Left forelimb (tissue), 1 donor: ENCODE data around the gene NUS1.
"Not testable (repeated sequence)": the region's sequence is repeated elsewhere in the genome, so short reads cannot be mapped to it uniquely, and the experiment has no call there.

Experiments used
- DNase-seq: peaks from one replicate; pipeline ENCODE4 v3.0.0-alpha.2; 2018; ENCODE audit warnings: low spot score

Gene NUS1

GRCh38 chr6:117674991-117675657 is at the start of gene NUS1:
NUS1 (plus strand) TSS chr6:117675469; CDS start chr6:117675671, 202 bp downstream.
- DNase-seq, result peak; percentile 99

GRCh38 chr6:117627533-117627932 is 47.7 kb upstream of the NUS1 start:
- DNase-seq, result no peak

GRCh38 chr6:117629119-117629660 is 46.1 kb upstream of the NUS1 start:
- no peak for DNase-seq

DNA sequence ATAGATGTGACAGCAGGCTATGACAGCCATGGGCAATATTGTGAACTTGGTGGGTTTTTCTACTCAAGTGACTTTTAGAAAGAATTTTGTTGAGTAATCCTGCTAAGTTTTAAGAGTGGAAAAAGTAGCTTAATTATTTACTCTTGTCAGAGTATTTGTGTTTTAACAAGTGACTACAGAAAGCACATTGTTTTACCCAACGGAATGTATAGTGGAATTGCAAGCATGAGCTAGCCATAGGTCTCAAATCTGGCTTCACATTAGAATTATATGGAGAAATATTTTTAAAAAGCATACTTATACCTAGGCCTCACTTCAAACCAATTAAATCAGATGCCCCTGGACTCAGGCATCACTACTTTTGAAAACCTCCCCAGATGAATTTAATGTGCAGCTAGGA is 37.5 kb upstream of the NUS1 start:
- no peak for DNase-seq

DNA sequence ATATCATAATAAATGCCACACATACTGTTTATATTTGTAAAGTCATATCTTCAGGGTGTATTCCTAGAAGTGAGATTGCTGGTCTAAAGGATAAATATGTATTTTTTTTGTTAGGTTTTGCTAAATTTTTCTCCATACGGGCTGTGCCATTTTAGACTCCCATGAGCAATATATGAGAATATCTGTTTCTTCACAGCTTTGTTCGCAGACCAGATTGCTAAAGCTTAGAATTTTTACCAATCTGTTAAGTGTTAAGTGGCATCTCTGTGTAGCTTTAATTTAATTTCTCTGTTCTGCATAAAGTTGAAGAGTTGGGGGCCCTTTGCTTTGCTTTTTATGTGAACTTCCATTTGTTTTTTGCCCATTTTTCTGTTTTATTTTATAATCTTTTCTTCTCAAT is 32.3 kb upstream of the NUS1 start:
- no peak for DNase-seq

DNA sequence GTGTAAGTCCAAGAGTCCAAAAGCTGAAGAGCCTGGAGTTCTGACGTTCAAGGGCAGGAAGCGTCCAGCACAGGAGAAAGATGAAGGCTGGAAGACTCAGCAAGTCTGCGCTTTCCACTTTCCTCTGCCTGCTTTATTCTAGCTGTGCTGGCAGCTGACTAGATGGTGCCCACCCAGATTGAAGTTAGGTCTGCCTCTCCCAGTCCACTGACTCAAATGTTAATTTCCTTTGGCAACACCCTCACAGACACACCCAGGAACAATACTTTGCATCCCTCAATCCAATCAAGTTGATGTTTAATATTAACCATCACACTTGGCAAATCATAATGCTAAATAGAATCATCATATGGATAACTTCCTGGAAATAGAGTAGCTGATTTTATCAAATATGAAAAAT is 23.3 kb upstream of the NUS1 start:
- DNase-seq, result not testable (repeated sequence)

DNA sequence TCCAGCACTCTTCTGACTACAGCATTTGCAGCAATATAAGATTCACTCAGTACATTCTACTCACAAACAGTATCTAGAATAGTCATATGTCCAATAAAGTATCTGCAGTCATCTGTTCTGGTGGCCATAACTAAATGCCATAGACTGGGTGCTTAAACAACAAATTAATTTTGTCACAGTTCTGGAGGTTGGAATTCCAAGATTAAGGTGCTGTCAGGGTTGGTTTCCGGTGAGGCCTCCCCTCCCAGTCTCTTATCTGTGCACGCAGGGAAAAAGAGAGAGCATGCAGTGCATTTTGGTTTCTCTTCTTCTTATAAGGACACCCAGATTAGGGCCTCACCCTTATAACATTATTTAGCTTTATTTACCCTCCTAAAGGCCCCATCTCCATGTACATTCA is 21.3 kb upstream of the NUS1 start:
- DNase-seq, result no peak

DNA sequence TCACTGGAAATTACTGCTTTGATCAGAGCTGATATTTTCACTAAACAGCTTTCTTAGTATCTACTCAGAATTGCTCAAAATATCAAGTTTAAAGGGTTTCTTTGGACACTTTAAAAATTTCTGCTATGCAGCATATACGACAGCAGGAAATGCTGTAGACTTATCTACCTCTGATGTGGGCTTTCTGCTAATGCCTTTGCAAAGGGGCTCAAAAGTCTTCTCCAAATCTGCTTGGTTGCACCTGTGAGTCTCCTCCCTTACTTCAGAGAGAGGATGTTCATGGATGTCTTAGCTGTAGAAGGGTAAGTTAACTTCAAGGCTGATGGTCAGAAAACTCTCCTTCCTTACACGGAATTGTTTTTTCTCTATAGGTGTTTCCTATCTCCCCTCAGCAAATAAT is 19.9 kb upstream of the NUS1 start:
- no peak for DNase-seq

GRCh38 chr6:117666881-117667280 is 8.4 kb upstream of the NUS1 start:
- DNase-seq, result no peak

- DNase-seq, result no peak
These were observed 6.5 kb upstream of the NUS1 start for GRCh38 chr6:117668736-117669135.

DNA sequence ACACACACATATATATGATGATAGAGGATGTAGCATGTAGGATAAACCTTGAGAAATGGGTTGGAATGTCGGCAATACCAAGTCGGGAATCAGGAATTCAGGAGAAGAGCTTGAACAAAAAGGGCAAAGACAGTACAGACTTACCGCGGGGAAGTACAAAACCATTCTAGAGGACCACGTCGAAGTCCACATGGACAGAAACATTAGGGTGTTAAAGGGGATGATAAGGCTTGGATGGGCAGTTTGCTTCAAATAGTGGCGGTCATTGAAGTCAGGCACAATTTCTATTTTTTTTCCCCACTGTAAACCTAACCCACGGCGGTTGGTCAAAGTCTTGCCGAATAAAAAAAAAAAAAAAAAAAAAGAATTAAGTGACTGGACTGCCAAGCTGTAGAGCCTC is 766 bp upstream of the NUS1 start:
- DNase-seq, result no peak

DNA sequence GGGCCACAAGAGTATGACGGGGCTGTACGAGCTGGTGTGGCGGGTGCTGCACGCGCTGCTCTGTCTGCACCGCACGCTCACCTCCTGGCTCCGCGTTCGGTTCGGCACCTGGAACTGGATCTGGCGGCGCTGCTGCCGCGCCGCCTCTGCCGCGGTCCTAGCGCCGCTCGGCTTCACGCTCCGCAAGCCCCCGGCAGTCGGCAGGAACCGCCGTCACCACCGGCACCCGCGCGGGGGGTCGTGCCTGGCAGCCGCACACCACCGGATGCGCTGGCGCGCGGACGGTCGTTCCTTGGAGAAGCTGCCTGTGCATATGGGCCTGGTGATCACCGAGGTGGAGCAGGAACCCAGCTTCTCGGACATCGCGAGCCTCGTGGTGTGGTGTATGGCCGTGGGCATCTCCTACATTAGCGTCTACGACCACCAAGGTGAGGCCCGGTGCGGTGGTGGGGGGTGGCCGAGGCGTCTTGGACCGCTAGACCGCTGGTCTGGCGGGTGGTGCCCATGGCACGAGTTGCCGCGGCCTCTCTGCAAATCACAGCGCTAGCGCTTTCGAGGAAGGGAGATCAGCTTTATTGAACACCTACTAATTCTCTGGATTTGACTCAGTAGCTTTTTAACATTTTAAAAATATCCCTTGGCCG is 511 bp downstream of the NUS1 start:
- DNase-seq, result peak; percentile 69

GRCh38 chr6:117676577-117677218 is 1.4 kb downstream of the NUS1 start:
- no peak for DNase-seq

DNA sequence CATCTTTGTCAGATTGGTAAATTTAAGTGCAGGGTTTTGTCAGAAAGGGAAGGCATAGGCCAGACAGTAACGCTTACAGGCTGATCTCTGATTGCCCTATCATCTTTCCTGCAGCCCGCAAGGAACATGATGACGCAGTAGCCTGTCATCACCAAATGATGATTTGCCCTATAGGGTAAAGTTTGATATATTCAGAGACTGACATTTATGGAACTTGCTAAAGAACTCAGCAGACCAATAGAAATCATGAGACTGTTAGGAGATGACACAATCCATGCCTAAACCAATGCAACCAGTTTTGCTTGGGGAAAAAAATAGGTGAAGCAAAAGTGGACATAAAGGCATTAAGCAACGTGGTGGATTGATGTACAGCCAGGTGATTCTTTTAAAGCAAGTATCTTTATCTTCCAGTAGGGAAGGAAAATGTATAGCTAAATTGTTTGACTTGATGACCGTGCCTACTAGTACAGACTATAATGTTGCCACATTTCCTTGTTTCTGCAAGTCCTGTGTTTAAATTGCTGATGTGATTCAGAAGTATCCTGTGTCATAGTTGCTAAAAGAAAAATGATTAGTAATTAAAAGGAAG is 2.4 kb downstream of the NUS1 start:
- DNase-seq, result no peak

GRCh38 chr6:117681162-117681741 is 6.0 kb downstream of the NUS1 start:
- DNase-seq, result no peak

- no peak for DNase-seq
These were observed 9.5 kb downstream of the NUS1 start for GRCh38 chr6:117684749-117685148.

GRCh38 chr6:117685359-117685758 is 10.1 kb downstream of the NUS1 start:
- no peak for DNase-seq

DNA sequence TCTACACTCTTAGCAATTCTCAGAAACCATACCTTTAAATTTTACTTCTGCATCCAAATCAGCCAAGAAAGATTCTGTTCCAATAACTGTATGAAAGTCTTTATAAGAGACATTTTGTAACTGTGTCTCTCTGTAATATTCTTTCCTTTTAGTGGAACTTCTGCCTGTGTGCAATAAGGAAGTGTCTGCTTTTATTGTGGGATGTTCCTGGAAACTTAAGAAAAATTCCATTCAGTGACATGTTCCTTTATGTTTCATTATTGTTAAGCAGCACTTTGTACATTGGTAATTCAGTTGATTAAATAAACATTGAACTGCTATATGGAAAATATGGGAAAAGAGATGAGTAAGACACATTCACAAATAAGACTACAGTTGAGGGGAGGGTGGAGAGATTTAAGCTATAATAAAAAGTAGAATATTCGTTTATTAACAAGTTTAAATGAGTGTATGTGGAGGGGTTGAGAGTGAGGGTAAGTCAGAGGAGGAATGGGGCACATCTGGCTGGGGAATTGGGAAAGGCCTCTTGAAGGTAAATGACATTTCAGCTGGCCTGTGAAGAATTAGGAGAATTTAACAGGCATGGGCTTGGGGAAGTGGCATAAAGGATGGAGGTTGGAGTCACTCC is 11.9 kb downstream of the NUS1 start:
- no peak for DNase-seq

DNA sequence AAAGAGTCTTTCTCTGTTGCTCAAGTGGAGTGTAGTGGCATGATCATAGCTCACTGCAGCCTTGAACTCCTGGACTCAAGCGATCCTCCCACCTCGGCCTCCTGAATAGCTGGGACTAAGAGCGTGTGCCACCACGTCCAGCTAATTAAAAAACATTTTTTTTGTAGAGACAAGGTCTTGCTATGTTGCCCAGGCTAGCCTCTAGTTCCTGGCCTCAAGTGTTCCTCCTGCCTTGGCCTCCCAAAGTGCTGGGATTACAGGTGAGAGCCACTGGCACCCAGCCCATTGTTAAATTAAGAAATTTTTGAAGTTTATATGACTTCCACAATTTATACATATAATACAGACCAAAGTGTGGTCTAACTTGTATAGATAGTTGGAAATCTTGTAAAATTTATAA is 14.3 kb downstream of the NUS1 start:
- DNase-seq, result not testable (repeated sequence)

- DNase-seq, result no peak
These were observed 31.2 kb downstream of the NUS1 start for GRCh38 chr6:117706504-117706903.

- not testable (repeated sequence) for DNase-seq
These were observed 31.8 kb downstream of the NUS1 start for GRCh38 chr6:117706936-117707509.

DNA sequence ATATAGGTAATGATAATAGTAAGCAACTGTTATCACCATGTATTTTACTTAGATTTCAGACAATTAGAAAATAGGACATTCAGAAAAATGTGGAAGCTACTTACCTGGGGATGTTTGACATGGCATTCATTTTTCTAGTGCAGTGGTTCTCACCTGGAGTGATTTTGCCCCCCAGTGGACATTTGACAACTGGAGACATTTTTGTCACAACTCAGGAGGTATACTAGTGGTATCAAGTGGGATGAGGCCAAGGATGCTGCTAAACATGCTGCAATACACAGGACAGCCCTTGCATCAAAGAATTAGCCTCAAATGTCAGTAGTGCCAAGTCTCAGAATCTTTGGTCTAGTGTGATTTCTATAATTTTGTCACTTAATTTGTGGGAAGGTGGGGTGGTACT is 36.1 kb downstream of the NUS1 start:
- no peak for DNase-seq
